HG03064 (cell line): ENCODE measurements around the gene DCTN2.
A peak's percentile ranks its signal among the peaks of the same experiment; 100 is the strongest.
"Not testable (repeated sequence)": the region's sequence is repeated elsewhere in the genome, so short reads cannot be mapped to it uniquely, and the experiment has no call there.

Experiments
- ATAC-seq: cut with Tn5 transposase; IDR thresholded peaks from one replicate; pipeline ENCODE4 v1.9.1; 2021; ENCODE audit warnings: low read depth; ENCODE audit not compliant: unreplicated experiment

Gene DCTN2

DNA sequence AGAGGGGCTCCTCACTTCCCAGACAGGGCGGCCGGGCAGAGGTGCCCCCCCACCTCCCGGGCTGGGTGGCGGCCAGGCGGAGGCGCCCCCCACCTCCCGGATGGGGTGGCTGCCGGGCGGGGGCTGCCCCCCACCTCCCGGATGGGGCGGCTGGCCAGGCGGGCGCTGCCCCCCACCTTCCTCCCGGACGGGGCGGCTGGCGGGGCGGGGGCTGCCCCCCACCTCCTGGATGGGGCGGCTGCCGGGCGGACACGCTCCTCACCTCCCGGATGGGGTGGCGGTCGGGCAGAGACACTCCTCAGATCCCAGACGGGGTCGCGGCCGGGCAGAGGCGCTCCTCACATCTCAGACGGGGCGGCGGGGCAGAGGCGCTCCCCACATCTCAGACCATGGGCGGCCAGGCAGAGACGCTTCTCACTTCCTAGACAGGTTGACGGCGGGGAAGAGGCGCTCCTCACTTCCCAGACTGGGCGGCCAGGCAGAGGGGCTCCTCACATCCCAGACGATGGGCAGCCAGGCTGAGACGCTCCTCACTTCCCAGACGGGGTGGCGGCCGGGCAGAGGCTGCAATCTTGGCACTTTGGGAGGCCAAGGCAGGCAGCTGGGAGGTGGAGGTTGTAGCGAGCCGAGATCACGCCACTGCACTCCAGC, 51.8 kb downstream of the DCTN2 start:
- not testable (repeated sequence) for ATAC-seq

DNA sequence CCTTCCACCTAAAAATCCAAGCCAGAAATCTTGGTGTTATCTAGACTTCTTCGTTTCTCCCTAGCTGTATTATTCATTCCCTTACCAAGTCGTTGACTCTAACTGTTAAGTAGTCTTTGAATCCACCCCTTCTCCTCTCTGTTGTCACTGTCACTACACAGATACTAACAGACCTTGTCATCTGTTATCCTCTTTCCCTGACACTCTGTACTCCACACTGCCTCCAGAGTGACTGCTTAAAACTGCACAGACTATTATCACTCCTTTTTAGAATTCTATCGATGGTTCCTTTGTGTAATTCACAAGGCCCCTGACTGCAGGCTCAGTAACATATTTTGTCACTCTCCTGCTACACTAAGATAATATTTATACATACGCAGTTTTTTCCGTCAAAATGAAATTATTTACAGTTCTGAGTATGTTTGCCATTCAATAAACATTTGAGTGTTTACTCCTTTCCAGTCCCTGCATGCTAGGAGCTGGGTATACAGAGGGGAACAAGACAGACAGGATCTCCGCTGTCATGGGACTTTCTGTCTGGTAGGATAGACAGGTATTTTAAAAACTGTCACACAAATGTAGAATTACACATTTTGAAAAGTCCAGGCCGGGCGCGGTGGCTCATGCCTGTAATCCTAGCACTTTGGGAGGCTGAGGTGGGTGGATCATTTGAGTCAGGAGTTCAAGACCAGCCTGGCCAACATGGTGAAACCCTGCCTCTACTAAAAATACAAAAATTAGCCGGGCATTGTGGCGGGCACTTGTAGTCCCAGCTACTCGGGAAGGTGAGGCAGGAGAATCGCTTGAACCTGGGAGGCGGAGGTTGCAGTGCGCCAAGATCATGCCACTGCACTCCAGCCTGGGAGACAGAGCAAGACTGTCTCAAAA, 55.4 kb downstream of the DCTN2 start:
- ATAC-seq = no peak

DNA sequence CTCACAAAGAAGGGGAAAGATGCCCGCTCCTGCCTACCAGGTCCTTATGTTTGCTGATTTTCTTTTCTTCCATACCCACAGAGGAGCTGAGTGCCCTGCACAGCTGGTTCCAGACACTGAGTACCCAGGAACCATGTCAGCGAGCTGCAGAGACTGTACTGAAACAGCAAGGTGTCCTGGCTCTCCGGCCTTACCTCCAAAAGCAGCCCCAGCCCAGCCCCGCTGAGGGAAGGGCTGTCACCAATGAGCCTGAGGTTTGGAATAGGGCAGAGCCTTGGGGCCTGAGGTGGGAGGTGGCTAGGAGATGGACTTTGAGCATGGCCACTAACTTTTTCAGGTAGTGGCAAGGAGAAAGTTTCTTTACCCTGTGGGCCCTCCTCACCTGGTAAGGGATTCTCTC, 56.9 kb downstream of the DCTN2 start:
- ATAC-seq = no peak

DNA sequence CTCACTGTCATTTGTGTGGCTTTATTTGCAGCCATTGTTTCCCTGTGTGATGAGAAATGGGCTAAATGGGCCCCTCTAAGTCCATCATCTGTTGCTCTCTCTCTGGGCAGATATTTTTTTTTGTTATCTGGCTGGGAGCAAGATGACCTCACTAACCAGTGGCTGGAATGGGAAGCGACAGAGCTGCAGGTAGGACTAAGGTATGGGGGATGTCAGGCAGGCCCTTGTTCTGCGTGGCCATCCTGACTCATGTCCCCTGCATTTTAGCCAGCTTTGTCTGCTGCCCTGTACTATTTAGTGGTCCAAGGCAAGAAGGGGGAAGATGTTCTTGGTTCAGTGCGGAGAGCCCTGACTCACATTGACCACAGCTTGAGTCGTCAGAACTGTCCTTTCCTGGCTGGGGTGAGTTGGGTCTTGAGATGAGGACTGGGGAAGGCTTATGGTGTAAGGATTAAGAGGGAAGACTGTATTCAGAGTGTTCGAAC, 57.8 kb downstream of the DCTN2 start:
- no peak for ATAC-seq

DNA sequence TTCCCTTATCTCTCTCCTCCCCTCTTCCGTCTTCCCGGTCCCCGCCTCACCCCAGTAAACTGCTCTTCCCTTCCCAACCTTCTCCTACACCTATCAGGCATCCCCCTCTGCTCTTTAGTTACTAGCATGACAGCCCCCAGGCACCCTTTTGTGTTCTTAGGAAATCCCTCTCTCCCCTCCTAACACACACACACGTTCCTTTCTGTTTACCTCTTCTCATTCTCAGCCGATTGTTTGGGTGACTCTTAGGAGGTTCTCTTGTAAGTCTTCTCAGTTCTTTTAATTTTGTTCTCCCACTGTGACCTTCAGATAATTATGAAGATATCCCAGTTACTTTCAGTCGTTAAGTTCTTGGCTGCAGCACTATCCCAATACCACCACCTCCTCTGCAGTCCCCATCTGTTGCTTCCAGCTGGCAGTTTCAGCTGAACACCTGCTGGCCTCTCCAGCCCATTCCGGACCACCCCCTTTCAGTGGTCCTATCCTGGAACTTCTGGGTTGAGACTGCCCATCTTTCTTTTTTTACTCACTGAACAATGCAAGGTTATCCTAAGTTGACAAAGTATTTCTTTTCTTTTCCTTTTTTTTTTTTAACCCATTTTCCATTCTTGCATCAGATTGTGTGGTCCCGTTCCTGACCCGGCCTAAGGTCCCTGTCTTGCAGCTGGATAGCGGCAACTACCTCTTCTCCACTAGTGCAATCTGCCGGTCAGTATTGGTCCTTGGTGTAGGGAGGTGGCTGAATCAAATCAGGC, 58.4 kb downstream of the DCTN2 start:
- no peak for ATAC-seq

DNA sequence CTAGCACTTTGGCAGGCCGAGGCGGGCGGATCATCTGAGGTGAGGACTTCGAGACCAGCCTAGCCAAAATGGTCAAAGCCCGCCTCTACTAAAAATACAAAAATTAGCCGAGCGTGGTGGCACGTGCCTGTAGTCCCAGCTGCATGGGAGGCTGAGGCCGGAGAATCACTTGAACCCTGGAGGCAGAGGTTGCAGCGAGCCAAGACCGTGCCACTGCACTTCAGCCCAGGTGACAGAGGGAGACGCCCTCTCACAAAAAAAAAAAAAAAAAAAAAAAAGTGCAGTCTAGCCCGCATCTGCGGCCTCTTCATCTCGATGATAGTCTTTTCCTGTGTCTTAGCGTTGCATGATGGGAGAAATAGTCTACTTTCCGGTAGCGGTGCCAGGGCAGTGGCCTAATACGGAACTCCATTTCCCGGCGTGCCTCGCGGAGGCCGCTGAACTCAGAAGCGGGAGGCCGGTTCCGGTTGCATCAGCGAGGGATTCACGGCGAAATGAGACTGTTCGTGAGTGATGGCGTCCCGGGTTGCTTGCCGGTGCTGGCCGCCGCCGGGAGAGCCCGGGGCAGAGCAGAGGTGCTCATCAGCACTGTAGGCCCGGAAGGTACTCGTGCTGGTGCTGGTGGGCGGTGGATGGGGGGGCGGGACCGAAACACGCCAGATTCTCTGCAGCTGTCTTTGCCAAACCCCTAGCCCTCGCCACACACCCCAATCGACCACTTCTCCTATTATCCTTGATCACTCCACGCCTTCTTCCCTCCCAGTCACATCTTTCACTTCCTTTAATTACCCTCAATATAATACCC, 59.2 kb downstream of the DCTN2 start, which contains the start of gene MARS1:
TSS of gene MARS1 (plus strand) at position 472 of the 805 bp plus-strand sequence. CDS start at position 495, 23 bp downstream.
- peak; percentile 96 for ATAC-seq

DNA sequence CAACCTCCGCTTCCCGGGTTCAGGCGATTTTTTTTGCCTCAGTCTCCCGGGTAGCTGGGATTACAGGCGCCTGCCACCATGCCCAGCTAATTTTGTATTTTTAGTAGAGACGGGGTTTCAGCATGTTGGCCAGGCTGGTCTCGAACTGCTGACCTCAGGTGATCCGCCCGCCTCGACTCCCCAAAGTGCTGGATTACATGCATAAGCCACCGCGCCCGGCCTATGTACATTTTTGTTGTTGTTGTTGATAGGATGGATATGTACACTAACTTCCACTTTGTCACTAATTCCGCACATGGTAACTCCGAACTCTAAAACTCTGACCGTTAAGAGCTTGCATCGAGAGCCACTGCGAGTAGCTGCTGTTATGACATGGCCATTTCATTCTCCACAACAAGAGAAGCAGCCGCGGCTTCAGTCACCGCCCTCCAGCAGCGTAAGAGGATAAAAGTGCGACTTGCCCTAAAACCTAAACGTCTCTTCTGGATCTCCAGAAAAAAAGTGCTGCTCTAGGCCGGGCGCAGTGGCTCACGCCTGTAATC, 59.9 kb downstream of the DCTN2 start:
- ATAC-seq = no peak

DNA sequence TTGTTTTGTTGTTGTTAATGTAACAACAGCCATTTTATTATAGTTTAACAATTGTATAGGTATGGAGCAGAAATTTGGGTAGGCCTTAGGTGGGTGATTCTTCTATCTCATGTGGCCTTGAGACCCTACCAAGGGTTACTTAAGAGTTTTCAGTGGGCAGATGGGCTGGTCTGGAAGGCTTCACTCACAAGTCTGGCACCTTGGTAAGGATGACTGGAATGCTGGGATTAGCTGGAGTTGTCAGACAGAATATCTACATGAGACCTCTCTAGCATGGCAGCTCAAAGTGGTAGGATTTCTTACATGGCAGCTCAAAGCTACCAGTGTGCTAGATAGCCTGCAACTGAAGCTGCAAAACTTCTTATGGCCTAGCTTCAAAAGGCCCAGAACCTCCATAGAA, 61.3 kb downstream of the DCTN2 start:
- no peak for ATAC-seq

DNA sequence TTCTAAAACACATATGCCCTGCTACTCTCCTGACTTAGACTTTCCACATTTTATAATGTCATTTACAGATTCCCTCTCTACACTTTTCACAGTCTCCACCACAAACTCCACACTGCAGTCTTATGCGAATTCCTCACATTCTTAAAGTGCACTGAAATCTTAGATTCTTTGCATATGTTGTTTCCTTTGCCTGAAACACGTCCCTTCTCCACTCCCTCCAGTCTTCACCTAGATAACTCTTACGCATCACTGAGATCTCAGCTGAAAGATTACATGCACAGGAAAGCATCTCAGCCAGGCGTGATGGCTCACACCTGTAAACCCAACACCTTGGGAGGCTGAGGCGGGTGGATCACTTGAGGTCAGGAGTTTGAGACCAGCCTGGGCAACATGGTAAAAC, 63.5 kb downstream of the DCTN2 start:
- ATAC-seq = no peak

DNA sequence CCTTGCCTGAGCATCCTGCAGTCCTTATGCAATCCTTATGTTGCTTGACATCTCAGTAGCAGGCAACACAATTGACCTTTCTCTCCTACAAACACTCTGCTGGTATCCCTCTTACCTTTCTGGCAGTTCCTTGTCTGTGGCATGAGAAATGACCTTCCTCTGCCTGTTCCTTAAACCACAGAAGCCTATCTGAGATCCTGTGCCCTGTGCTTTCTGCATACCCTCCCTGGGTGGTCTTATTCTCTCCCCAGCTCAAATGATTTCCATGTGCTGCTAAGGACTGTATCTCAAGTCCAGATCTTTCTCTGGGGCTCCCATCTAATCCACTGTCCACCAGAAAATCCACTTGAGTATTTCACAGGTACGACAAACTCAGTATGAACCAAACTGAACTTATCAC, 65.3 kb downstream of the DCTN2 start:
- no peak for ATAC-seq
